ENCODE results near the gene PLCD4.

The PLCD4 gene

GRCh38 chr2:218622606-218623365, 15.1 kb downstream of the PLCD4 start:
- no peak for DNase-seq

- no peak for DNase-seq
These were observed 15.6 kb downstream of the PLCD4 start for GRCh38 chr2:218623366-218623705.

GRCh38 chr2:218626369-218626768, 18.7 kb downstream of the PLCD4 start:
- DNase-seq, result no peak

DNA sequence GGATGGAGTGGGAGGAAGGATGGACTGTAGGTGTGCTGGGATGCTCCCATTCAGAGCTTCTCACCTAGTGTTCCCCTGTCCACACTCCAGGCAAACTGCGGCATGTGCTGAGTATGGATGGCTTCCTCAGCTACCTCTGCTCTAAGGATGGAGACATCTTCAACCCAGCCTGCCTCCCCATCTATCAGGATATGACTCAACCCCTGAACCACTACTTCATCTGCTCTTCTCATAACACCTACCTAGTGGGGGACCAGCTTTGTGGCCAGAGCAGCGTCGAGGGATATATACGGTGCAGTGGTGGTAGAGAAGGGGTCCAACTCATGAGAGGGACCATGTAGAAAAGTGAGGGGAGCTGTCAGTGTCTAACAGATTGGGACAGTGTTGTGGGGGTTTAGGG, 20.2 kb downstream of the PLCD4 start:
- DNase-seq, result no peak

- no peak for DNase-seq
These were observed 24.1 kb downstream of the PLCD4 start for GRCh38 chr2:218631837-218632236.

GRCh38 chr2:218635719-218636118, 28.0 kb downstream of the PLCD4 start:
- no peak for DNase-seq

- DNase-seq, result no peak
These were observed 30.7 kb downstream of the PLCD4 start for GRCh38 chr2:218638372-218638771.

- no peak for DNase-seq
These were observed 34.5 kb downstream of the PLCD4 start for GRCh38 chr2:218642121-218642656.

- DNase-seq, result no peak
These were observed 35.1 kb downstream of the PLCD4 start for GRCh38 chr2:218642786-218643185.

- DNase-seq, result no peak
These were observed 36.1 kb downstream of the PLCD4 start for GRCh38 chr2:218643751-218644310.

DNA sequence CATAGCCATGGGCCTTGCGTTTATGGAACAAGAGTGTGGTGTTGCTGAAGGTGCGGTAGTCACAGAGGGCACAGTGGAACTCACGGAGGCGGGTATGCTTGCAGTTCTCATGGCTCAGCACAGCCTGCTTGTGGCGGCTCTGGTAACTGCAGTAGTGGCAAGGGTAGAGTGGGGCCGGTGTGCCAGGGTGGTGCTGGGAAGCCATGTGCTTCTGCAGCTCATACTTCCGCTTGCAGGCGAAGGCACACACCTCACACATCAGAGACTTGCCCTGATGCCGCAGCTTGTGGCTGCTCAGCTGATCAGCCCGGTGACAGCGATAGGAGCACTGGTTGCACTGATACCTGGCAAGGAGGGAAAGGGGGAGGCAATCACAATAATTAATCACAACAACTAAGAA, 37.0 kb downstream of the PLCD4 start:
- no peak for DNase-seq

DNA sequence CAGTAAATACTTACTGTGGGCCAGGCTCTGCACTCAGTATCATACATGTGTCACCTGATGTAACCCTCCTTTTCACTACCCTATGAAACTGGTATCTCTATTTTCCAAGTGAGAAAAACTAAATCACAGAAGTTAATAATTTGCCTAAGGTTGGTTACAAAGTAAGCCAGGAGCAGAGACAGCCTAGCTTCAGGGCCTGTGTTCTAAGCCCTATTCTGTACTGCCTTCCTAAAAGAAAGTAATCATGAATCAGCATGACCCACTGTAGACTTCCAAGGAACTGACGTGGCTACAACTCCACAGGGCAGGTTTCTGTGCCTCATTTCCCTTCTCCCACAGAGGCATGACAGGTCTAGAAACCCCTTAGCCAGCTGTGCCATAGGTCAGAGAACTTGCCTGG, 37.4 kb downstream of the PLCD4 start:
- no peak for DNase-seq

GRCh38 chr2:218648088-218648786, 40.5 kb downstream of the PLCD4 start:
- peak; percentile 33 for DNase-seq

GRCh38 chr2:218648787-218649100, 41.0 kb downstream of the PLCD4 start:
- no peak for DNase-seq

DNA sequence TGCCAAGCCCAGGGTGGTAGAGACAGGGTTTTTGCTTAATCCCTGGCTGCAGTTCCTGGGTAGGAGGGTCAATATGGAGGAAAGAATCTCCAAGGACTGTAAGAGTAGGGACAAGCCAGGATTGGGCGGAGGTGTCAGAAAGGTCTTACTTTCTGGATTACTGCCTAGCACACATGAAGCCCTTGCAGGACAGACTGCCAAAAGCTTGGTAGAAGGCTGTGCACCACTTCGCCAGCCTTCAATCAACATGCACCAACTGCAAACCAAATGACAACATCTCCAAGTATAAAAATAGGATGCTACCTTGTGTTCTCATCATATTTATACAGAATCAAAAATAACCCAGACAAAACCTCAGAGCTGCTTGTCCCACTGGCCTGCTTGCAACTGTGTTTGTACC, 48.1 kb downstream of the PLCD4 start:
- DNase-seq, result no peak

- DNase-seq, result peak; percentile 34
These were observed 51.1 kb downstream of the PLCD4 start for GRCh38 chr2:218658671-218659257.

DNA sequence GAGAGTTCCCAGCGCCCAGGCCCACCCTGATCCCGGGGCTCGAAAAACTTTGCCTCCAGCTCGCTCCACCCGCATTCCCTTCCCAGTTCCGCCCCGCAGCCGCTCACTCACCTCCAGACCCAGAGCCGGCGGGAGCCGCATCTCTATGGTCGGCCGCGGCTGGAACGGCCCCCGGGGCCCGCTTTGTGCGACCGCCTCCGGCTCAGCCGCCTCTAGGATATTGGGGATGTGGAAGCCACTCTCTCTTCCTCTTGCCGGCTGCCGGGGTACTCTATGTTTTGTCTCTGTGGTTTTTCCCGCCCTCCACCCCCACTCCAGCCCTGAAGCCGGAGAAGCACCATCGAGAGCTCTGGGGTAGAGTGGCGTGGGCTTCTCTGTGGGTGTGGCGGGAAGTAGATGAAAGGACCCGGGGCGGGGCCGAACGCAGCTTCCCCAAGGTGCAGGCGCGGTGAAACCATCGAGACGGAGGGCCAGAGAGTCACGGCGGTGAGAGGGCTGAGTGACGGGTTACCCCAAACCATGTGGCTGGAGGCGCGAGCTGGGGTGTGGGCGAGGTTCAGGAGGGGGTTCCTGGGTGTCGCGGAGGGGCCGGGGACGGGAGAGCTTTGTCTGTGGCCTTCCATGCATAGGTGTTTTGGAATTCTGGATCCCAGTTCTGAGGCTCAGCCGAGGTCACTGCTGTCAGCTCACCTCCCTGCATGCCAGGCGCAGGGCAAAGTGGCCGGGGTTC, 51.7 kb downstream of the PLCD4 start, which contains the start of the genes BCS1L and ZNF142:
Gene BCS1L, plus strand, starts transcription at position 426 of the 730 bp plus-strand sequence. CDS start 1,305 bp downstream, outside the sequence.
Gene ZNF142, minus strand, starts transcription at position 366 of the 730 bp plus-strand sequence. CDS start 3,194 bp downstream, outside the sequence.
- peak; percentile 96 for DNase-seq

DNA sequence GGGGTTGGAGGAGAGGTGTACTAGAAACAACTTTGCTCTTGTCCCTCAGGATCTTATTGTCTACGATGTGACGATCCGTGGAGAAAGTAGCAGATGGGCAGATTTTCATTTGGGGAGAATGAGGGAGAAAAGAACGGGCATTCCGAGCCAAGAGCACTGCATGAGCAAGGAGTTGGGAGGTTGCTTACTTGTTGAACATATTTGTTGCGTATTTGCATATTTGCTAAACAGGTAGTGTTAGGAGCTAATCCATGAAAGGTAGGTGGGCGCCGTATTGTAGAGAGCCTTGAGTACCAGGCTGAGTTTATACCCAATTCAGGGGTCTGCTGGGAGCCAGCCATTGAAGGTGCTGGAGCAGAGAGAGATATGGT, 52.3 kb downstream of the PLCD4 start:
- DNase-seq, result no peak

- no peak for DNase-seq
These were observed 54.7 kb downstream of the PLCD4 start for GRCh38 chr2:218662377-218662776.

DNA sequence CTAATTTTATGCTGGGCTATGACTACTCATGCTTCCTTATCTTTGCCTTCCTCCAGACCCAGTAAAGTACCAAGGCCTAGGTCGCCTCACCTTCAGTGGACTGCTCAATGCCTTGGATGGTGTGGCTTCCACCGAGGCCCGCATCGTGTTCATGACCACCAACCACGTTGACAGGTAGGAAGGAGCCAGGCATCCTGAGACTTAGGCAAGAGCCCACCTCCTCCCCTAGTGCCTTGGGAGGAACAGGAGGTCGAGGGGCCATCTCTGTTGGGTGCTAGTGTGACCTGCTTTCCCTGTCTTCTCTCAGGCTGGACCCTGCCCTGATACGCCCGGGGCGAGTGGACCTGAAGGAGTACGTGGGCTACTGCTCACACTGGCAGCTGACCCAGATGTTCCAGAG, 55.1 kb downstream of the PLCD4 start:
- no peak for DNase-seq

GRCh38 chr2:218663901-218664300, 56.2 kb downstream of the PLCD4 start:
- no peak for DNase-seq

- no peak for DNase-seq
These were observed 57.0 kb downstream of the PLCD4 start for GRCh38 chr2:218664653-218665052.

DNA sequence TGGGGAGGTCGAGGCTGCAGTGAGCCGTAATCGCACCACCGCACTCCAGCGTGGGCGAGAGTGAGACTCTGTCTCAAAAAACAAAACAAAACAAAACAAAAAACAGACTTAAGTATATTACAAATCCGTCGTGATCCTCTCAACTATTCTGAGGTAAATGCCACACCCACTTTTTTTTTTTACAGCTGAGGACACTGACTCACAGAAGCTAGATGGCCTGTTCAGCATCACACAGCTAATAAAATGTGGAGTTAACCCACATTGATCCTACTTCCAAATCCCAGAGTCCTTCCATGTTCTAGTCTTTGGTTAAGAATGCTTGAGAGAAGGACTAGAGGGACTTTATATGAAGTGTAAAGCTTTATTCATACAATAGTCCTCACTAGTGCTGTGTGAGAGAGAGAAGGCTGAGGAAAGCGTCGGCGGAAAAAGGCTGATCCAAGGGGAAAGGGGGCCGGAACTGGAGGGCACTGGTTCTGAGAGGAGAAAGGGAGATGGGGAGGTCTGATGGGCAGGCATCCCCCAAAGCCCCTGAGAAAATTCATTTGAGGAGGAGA, 63.5 kb downstream of the PLCD4 start:
- no peak for DNase-seq

All from stimulated activated CD4-positive, alpha-beta T cell treated with anti-CD3 and anti-CD28 coated beads, Interleukin-12 subunit alpha, Interleukin-12 subunit beta, amount 100 ng/mL, for 4 hours (primary cell).